ENCODE results near the gene TIMD4. TPM values are rescaled to one million over a fixed set of nuclear protein-coding genes. Genes with fewer than 3 reads are reported as not detected.
A peak's percentile ranks its signal among the peaks of the same experiment; 100 is the strongest.

TIMD4 gene
- polyA plus RNA-seq, 3 donors, result 0.14 TPM; not detected in 2

- Mint-ChIP-seq H3K27me3 (ENCODE audit: low read depth in 3 of 3) (peaks cover 2 to 8% (median 3%) of the 10 kb centered on the region in 3 donors), H3K9me3 (peaks cover 0 to 9% (median 7%) of the 10 kb centered on the region in 7 donors), H3K4me3 (no peak overlapping the region), H3K4me1 (peaks cover 19% of the 10 kb centered on the region), H3K27ac (no peak overlapping the region), H3K36me3 (peaks cover 0 to 2% of the 10 kb centered on the region in 2 donors)
- Histone ChIP-seq H3K27me3 (ENCODE audit: control insufficient read depth in 2 of 2, insufficient read depth in 2 of 2, low read length in 2 of 2) (no peaks in the 10 kb centered on the region), H4K20me1 (ENCODE audit: insufficient read depth, low read length) (no peaks in the 10 kb centered on the region), H3K79me2 (ENCODE audit: insufficient read depth, low read length) (no peaks in the 10 kb centered on the region), H3K4me1 (ENCODE audit: control insufficient read depth in 1 of 2, insufficient read depth in 2 of 2, low read length in 2 of 2) (peaks cover 9 to 18% of the 10 kb centered on the region in 2 donors), H3K4me3 (replicated peaks in 1 of 3; ENCODE audit: low read depth in 2 of 3, low read length in 3 of 3) (no peak overlapping the region), H2AFZ (ENCODE audit: insufficient read depth, low read depth, low read length, poor library complexity, severe bottlenecking) (no peak overlapping the region), H3K36me3 (replicated peaks in 1 of 2; ENCODE audit: control insufficient read depth in 1 of 2, insufficient read depth in 2 of 2, low read length in 2 of 2) (no peaks in the 10 kb centered on the region), H3K9me3 (replicated peaks in 1 of 2; ENCODE audit: control insufficient read depth in 1 of 2, insufficient read depth in 1 of 2, low read length in 2 of 2) (no peaks in the 10 kb centered on the region), H3K27ac (ENCODE audit: low read depth in 1 of 2, low read length in 2 of 2) (no peak overlapping the region), H3K4me2 (replicated peaks; ENCODE audit: extremely low read depth, low read length, poor library complexity, severe bottlenecking) (no peak overlapping the region), H3K9ac (ENCODE audit: insufficient read depth, low read length, poor library complexity, severe bottlenecking) (no peak overlapping the region)
- WGBS (ENCODE audit: insufficient coverage), result 100% methylated on average over 5 of the region's 9 CpGs
- intact Hi-C loops (cut with micrococcal nuclease), result no loop called here
- TF ChIP-seq CTCF (IDR thresholded peaks at IDR 0.05), result no peak
- no peak for DNase-seq
Observed at GRCh38 chr5:156984064-156984463, 21.0 kb upstream of the TIMD4 start.

- H3K36me3 Mint-ChIP-seq, result peaks cover 0 to 2% of the 10 kb centered on the region in 2 donors
Observed at GRCh38 chr5:156981481-156981880, 18.5 kb upstream of the TIMD4 start.

More at GRCh38 chr5:156981481-156981880, 18.5 kb upstream of the TIMD4 start:
- Histone ChIP-seq H3K9ac (ENCODE audit: insufficient read depth, low read length, poor library complexity, severe bottlenecking) (no peak overlapping the region), H3K36me3 (replicated peaks in 1 of 2; ENCODE audit: control insufficient read depth in 1 of 2, insufficient read depth in 2 of 2, low read length in 2 of 2) (no peaks in the 10 kb centered on the region), H3K4me1 (ENCODE audit: control insufficient read depth in 1 of 2, insufficient read depth in 2 of 2, low read length in 2 of 2) (peaks cover 9 to 18% of the 10 kb centered on the region in 2 donors), H2AFZ (ENCODE audit: insufficient read depth, low read depth, low read length, poor library complexity, severe bottlenecking) (no peak overlapping the region), H4K20me1 (ENCODE audit: insufficient read depth, low read length) (no peaks in the 10 kb centered on the region), H3K4me3 (replicated peaks in 1 of 3; ENCODE audit: low read depth in 2 of 3, low read length in 3 of 3) (no peak overlapping the region), H3K9me3 (replicated peaks in 1 of 2; ENCODE audit: control insufficient read depth in 1 of 2, insufficient read depth in 1 of 2, low read length in 2 of 2) (no peaks in the 10 kb centered on the region), H3K4me2 (replicated peaks; ENCODE audit: extremely low read depth, low read length, poor library complexity, severe bottlenecking) (peak overlapping the region; percentile 38), H3K27me3 (ENCODE audit: control insufficient read depth in 2 of 2, insufficient read depth in 2 of 2, low read length in 2 of 2) (no peaks in the 10 kb centered on the region), H3K79me2 (ENCODE audit: insufficient read depth, low read length) (no peaks in the 10 kb centered on the region), H3K27ac (ENCODE audit: low read depth in 1 of 2, low read length in 2 of 2) (peak overlapping the region in 1 of 2 donors; percentile 40)
- Mint-ChIP-seq H3K4me1 (peaks cover 19% of the 10 kb centered on the region), H3K4me3 (no peak overlapping the region), H3K27ac (peak overlapping the region; percentile 48 to 85 (median 65)), H3K27me3 (ENCODE audit: low read depth in 3 of 3) (peaks cover 0 to 6% (median 2%) of the 10 kb centered on the region in 3 donors), H3K9me3 (peaks cover 0 to 4% (median 0%) of the 10 kb centered on the region in 7 donors)
- peak in 2 of 3 donors; percentile 36 to 53 for DNase-seq
- intact Hi-C loops (cut with micrococcal nuclease), result no loop called here
- TF ChIP-seq CTCF (IDR thresholded peaks at IDR 0.05), result no peak
